Measurements from ENCODE around the gene RAB44. TPM values are rescaled to one million over a fixed set of nuclear protein-coding genes. Genes with fewer than 3 reads are reported as not detected.

Gene RAB44
- total RNA-seq, 1 donor from 2014 or later, result 0.35 TPM

DNA sequence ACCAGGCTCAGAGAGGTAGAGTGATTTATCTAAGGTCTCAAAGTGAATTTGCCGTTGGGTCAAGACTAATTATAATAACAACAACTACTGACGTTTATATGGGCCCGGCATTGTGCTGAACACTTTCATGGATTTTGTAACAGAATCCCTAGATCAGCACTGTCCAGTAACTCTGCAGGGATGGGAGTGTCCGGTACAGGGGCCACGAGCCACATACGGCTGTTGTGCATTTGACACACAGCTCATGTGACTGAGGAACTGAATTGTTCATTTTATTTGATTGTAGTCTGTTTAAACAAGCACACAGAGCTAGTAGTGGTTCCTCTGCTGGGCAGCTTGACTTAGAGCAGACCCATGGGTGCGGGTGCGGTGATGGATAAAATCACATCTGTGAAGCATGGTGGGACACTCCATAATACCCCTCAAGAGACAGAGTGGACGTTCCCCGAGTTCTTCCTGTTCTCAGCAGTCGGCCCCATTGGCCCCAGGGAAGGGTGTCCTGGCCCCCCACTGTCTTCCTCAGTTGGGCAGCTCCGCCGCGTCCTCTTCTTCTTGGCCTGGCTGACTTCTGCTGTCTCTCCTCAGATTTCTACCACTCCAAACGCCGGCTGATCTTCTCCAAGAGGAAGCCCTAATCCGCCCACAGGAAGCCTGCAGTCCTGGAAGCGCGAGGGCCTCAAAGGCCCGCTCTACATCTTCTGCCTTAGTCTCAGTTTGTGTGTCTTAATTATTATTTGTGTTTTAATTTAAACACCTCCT lies 12.3 kb upstream of the RAB44 start:
- peak; percentile 82 for DNase-seq (ENCODE audit: low spot score)

DNA sequence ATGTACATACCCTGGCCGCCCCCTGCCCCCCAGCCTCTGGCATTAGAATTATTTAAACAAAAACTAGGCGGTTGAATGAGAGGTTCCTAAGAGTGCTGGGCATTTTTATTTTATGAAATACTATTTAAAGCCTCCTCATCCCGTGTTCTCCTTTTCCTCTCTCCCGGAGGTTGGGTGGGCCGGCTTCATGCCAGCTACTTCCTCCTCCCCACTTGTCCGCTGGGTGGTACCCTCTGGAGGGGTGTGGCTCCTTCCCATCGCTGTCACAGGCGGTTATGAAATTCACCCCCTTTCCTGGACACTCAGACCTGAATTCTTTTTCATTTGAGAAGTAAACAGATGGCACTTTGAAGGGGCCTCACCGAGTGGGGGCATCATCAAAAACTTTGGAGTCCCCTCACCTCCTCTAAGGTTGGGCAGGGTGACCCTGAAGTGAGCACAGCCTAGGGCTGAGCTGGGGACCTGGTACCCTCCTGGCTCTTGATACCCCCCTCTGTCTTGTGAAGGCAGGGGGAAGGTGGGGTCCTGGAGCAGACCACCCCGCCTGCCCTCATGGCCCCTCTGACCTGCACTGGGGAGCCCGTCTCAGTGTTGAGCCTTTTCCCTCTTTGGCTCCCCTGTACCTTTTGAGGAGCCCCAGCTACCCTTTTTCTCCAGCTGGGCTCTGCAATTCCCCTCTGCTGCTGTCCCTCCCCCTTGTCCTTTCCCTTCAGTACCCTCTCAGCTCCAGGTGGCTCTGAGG lies 11.5 kb upstream of the RAB44 start:
- DNase-seq (ENCODE audit: low spot score), result peak; percentile 81

DNA sequence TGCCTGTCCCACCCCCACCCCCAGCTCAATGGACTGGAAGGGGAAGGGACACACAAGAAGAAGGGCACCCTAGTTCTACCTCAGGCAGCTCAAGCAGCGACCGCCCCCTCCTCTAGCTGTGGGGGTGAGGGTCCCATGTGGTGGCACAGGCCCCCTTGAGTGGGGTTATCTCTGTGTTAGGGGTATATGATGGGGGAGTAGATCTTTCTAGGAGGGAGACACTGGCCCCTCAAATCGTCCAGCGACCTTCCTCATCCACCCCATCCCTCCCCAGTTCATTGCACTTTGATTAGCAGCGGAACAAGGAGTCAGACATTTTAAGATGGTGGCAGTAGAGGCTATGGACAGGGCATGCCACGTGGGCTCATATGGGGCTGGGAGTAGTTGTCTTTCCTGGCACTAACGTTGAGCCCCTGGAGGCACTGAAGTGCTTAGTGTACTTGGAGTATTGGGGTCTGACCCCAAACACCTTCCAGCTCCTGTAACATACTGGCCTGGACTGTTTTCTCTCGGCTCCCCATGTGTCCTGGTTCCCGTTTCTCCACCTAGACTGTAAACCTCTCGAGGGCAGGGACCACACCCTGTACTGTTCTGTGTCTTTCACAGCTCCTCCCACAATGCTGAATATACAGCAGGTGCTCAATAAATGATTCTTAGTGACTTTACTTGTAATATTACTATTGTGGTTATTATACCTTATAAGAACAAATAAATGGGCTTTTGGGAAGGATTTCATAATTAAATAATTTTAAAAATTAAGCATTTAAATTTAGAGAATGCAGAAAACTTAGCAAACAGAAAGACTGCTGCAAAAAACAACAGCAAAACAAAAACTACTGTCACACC lies 10.7 kb upstream of the RAB44 start:
- DNase-seq (ENCODE audit: low spot score), result peak; percentile 22

DNA sequence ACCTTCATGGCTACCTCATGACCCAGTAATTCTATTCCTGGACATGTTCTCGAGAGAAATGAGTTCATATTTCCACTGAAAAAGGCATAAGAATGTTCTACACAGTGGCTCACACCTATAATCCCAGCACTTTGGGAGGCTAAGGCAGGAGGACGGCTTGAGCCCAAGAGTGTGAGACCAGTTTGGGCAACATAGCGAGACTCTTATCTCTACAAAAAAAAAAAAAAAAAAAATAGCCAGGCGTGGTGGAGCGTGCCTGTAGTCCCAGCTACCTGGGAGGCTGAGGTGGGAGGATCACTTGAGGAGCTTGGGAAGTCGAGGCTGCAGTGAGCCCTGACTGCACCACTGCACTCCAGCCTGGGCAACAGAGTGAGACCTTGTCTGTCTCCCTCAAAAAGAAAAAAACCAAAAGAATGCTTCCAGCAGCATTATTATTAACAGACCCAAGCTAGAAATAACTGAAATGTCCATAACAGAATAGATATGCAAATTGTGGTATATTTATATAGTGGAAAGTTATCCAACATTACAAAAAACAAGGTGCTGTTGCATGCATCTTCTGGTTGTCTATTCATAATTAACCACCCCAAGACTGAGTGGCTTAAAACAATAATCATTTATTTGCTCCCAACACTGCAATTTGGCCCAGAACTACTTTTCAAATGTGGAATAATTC lies 9.4 kb upstream of the RAB44 start:
- peak; percentile 37 for DNase-seq (ENCODE audit: low spot score)

DNA sequence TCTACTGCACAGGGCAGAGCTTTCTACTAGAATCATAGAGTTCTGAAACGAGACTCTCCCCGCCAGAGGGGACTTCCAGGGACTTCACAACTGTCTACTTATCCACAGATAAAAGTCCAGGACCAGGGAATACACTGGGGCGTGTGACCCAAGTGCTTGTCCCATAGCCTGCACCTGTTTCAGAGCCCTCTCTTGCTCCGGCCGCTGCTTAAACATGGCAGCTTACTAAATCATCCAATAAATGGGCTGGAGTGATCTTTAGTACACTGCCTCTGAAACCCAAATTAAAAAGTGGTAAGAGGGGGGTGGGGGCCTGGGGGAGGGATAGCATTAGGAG lies 8.9 kb upstream of the RAB44 start:
- DNase-seq (ENCODE audit: low spot score), result peak; percentile 39

DNA sequence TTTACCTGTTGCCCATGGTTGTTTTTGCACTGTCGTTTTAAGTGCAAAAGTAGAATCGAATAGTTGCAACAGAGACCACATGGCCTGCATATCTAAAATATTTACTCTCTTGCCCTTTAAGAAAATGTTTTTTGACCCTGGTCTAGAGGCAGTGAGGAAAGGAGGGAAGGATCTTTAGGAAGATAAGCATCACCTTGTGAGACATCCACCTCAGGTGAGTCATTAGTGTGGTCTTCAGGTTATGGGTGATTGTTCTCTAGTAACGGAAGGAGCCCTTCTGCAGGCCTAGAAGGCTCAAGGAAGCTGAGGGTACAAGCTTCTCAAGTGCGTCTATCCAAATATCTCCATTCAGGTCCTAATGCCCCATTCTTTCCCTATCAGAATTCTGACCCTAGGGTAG lies 6.6 kb upstream of the RAB44 start:
- no peak for DNase-seq (ENCODE audit: low spot score)

DNA sequence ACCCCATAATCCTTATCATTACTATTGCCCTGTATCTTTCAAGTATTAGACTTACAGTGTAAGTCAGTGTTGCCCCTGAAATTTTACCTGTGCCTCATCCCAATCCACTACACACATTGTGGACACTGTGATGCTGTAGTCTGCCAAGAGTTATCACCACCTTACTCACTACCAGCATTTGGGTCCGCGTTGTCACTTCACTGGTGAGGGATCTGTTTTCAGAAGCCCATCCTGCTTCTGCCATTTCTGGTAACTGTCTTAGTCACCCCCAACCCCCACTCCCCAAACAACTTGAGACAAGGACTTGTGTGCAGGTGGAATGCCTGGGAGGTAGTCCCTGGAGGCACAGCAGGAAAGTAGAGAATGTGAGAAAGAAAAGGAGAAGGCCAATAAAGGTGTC lies 6.0 kb upstream of the RAB44 start:
- peak; percentile 30 for DNase-seq (ENCODE audit: low spot score)

DNA sequence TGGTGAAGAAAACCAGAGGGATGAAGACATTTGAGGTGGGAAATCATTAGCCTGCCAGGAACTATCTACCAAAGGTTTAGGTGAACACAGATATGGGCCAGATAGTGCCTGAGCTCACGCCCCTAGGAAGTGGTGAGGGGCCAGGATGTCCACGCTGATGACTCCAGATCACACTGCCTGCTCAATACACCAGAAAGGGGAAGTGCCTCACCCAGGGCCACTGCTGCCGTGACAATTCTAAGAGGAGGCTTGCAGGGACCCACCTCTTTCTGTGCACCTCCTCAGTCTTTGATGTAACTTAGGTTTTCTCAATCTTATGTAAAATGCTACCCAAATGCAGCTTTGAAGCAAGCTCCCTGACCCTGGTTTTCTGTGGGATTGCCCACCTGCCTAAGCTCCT lies 5.4 kb upstream of the RAB44 start:
- DNase-seq (ENCODE audit: low spot score), result peak; percentile 33

DNA sequence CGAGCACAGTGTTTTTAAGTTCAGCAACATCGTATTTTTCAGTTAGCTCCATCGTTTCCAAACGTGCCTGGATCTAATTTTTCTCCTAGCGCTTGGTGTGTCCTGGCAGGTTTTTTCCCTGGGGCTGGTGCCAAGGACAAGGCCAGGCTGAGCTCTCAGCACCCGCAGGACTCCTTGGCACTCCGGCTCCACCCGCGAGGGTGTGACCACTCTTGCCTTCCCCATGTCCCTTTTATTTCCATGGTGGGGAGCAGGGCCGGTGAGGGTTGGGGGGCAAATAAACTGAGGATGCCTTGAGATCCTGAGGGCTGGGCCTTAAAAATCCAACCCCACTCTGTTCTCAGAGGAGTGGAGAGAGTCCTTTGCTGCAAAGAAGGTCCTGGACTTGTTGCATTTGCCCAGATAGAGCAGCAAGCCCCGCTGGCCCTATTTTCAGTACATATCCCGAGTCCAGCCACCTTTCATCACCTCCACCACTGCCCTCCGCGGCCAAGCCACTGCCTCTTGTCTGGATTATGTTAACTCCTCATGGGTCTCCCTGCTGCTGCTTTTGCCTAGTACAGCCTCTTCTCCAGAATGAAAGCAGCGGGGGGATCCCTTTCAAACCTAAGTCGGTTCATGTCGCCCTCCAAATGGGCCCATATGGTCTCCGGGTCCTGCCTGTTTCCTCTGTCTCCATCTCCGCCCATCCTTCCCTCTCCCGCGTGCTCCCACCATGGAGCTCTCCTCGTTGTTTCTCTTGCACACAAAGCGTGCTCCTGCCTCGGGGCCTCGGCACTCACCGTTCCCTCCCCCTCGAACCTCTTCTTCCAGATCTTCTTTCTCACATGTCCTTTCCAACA lies 4.5 kb upstream of the RAB44 start:
- peak; percentile 77 for DNase-seq (ENCODE audit: low spot score)

DNA sequence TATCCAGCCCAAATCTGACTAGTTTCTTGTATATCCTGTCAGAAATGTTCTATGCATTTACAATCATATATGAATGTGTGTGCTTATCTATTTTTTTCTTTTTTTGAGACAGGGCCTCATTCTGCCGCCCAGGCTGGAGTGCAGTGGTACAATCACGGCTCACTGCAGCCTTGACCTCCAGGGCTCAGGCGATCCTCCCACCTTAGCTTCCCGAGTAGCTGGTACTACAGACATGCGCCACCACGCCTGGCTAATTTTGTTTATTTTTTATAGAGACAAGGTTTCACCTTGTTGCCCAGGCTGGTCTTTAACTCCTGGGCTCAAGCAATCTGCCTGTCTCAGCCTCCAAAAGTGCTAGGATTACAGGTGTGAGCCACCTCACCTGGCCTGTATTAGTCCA lies 3.0 kb upstream of the RAB44 start:
- peak; percentile 8 for DNase-seq (ENCODE audit: low spot score)

DNA sequence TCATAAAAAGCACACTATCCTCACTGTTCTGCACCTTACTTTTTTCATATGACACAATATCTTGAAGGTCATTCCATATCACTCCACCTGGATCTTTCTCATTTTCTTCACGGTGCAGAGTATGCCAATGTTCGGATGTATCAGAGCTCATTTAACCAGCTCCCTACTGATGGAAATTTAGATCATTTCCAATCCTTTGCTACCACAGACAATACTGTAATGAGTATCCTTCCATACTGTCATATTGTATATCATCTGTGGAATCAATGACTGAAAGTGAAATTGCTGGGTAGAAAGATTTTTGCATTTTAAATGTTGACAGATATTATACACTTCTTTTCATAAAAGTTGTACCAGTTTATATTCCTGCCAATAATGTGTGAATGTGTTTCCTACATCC lies 2.2 kb upstream of the RAB44 start:
- no peak for DNase-seq (ENCODE audit: low spot score)

DNA sequence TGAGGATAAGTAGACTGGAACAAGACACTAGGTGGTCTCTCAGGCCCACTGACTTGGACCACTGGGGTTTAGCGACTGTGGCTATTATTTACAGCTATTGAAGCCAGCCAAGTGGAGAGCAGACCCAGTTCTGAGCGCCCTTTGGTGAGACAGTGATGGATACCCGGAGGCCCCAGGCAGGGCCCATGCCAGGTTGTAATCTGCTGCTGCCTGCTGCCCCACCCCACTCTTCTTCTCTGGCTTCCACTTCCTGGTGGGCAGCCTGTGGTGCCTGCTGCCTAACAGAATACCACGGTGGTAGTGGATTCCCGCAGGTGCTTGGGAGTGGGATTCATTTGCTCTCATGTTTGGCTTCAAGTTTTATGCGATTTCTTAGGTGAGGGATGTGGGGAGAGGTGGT lies 570 bp downstream of the RAB44 start:
- DNase-seq (ENCODE audit: low spot score), result peak; percentile 69

DNA sequence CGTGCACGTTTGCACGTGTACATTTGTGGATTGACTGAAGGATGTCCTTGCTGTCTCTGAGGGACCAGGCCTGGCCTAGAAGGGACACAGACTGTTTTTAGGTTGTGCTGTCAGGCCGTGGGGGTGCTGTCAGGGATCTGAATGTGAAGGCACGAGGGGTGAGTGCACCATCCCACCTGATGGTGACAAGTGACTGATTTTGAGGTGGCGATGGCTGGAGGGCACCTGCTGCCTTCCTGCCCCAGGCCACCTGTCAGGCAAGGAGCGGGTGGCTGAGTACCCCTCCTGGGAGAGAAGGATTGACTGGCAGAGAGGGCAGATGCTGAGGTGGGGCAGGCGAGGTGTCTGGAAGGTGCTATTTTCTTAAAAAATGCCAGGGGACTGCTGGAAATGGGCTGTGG lies 1.2 kb downstream of the RAB44 start:
- DNase-seq (ENCODE audit: low spot score), result no peak

DNA sequence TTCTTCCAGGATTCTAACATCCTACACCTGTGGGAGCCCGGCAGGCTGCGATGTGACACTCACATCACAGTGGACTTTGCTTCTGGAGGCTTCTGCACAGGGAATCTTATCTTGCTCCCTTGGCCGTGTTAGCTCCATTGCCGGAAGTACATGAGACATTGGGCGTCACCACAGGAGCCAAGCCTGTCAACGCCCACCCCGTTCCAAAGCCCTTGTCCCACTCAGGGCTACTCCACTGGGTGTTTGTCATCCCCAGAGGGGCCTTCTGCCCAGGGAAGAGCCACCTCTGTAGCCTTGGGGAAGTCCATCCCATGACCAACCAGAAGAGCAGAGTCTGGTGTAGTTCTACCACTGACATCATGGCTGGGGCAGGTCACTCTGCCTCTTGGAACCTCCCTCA lies 1.7 kb downstream of the RAB44 start:
- DNase-seq (ENCODE audit: low spot score), result peak; percentile 73

DNA sequence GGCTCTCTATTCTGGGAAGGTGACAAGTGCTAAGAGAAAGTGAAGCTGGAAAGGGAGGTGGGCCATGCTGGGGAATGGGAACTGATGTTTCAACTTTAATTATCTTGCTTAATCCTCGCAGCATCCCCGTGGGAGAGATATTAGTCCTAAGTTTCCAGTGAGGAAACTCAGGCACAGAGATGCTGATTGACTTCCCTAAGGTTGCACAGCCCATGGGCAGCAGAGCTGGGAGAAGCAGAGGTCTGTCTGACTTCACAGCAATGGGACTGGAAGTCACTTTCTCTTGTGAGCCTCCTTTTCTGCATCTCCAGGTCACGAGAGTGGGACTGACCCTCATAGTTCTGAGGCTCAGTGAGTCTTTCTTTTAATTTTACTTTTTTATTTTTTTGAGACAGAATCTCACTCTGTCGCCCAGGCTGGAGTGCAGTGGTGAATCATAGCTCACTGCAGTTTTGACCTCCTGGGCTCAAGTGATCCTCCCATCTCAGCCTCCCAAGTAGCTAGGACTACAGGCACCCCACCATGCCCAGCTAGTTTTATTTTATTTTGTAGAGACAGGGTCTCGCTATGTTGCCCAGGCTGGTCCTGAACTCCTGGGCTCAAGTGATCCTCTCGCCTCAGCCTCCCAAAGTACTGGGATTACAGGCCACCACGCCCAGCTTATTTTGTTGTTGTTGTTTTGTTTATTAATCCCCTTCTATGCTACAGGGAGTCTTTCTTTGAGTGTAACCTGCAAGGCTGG lies 2.6 kb downstream of the RAB44 start:
- peak; percentile 43 for DNase-seq (ENCODE audit: low spot score)

DNA sequence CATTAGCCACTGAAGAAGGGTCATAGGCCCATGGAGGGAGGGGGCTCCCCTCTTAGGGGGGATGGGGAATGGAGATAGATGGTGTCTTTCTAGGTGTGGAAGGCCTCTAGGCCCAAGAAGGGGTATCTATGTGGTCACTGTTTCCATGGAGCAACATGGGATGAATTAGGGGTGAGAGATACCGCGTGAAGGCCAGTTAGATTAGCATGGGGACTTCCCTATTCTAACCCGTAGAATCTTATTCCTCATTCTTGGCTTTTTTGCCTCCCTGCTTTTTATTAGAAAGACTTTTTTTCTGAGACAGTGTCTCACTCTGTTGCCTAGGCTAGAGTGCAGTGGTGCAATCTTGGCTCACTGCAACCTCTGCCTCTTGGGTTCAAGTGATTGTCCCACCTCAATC lies 3.2 kb downstream of the RAB44 start:
- DNase-seq (ENCODE audit: low spot score), result no peak

DNA sequence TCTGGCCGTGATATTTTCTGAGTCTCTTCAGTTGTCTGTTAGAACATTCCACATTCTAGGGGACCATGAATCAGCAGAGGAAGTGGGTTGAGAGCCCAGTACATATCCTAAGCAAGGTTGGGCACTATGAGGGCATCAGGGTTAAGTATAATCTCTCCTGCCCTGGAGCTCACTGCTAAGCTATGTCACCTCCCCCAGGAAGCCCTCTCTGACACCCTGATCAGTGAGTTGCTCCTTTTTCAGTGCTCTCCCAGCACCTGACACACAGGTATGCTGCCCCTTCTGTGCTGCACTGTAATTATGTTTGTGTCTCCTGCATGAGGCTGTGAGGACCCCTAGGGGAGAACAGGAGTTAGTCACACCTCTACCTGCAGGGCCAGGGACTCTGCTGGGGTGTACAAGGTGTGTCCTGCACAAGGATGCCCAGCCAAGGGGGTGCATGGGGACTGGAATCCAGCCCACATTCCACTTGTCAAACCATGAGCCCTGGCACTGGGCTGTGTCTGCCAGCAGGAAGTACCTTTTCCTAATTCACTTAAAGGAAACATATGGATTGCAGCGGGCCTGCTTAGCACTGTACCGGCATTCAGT lies 3.9 kb downstream of the RAB44 start:
- peak; percentile 57 for DNase-seq (ENCODE audit: low spot score)

DNA sequence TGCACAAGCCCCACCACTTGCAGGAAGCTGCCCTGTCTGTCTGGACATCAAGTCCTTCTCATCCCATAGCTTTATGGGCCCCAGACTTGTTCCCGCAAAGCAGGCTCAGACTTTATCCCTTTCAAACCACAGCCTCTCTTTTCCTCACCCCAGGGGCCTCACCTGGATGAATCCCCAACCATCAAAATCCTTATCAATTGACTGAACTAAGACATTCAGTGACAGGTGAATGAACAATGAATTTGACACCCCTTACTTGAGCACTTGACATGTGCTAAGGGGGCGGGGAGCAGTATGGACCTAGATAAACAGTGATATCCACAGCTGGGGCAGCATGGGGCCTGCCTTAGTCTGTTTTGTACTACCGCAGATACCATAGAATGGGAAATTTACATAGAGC lies 5.0 kb downstream of the RAB44 start:
- DNase-seq (ENCODE audit: low spot score), result peak; percentile 3

DNA sequence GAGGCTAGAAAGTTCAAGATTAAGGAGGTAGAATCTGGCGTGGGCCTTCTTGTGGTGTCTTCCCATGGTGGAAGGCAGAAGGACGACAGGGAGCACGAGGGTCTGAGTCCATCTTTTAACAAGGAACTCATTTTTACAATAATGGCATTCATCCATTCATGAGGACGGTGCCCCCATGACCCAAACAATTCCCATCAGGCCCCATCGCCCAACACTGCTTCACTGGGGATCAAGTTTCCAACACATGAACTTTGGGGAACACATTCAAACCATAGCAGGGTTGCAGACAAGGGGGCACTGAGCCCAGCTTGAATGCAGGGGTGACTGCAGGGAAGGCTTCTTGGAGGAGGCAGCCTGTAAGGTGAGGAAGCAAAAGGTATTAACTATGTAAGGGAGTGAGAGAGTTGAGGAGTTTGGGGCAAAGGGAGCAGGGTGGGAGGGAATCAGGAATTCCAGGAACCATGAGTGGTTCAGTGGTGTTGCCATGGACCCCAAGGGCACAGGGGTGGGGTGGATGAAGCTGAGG lies 5.5 kb downstream of the RAB44 start:
- peak; percentile 53 for DNase-seq (ENCODE audit: low spot score)

Data from mesenteric fat pad (tissue), 1 donor.